SK-N-SH treated with all-trans-retinoic acid at 6 μM for 48 hours (cell line): ENCODE results near the gene TMEM128.
"Not testable (repeated sequence)": the region's sequence is repeated elsewhere in the genome, so short reads cannot be mapped to it uniquely, and the experiment has no call there.

Experiments
- ARNTL ChIP-seq: fragments of 450-650 bp; formaldehyde crosslinking; IDR thresholded peaks from 2 replicates; pipeline ENCODE4 v1.5.0; 2020; ENCODE audit warnings: low read depth, mild to moderate bottlenecking, moderate library complexity, borderline replicate concordance
- CREB5 ChIP-seq: fragments of 250-450 bp; sonication (Bioruptor Pico); IDR thresholded peaks from 2 replicates; pipeline ENCODE4 v1.5.1; 2020; ENCODE audit warnings: low read depth, mild to moderate bottlenecking, moderate library complexity
- CSDC2 ChIP-seq: fragments of 250-450 bp; sonication (Bioruptor Pico); IDR thresholded peaks from 2 replicates; pipeline ENCODE4 v1.5.0; 2020; ENCODE audit warnings: mild to moderate bottlenecking, moderate library complexity
- CSRNP3 ChIP-seq: fragments of 250-450 bp; sonication (Bioruptor Pico); IDR thresholded peaks from 2 replicates; pipeline ENCODE4 v1.5.1; 2021; ENCODE audit warnings: mild to moderate bottlenecking, moderate library complexity
- GLIS3 ChIP-seq: fragments of 250-450 bp; sonication (Bioruptor Pico); IDR thresholded peaks from 2 replicates; pipeline ENCODE4 v1.5.0; 2020; ENCODE audit warnings: mild to moderate bottlenecking, moderate library complexity
- PATZ1 ChIP-seq: fragments of 250-450 bp; sonication (Bioruptor Pico); IDR thresholded peaks from 2 replicates; pipeline ENCODE4 v1.8.0; 2020; ENCODE audit warnings: mild to moderate bottlenecking, moderate library complexity, borderline replicate concordance
- POU6F1 ChIP-seq: fragments of 250-450 bp; sonication (Bioruptor Pico); IDR thresholded peaks from 2 replicates; pipeline ENCODE4 v1.8.0; 2021; ENCODE audit warnings: low read depth, mild to moderate bottlenecking, moderate library complexity, borderline replicate concordance
- RARB ChIP-seq: fragments of 250-450 bp; sonication (Bioruptor Pico); IDR thresholded peaks from 2 replicates; pipeline ENCODE4 v1.8.0; 2021; ENCODE audit warnings: mild to moderate bottlenecking, moderate library complexity
- SNAI2 ChIP-seq: fragments of 250-450 bp; sonication (Bioruptor Pico); IDR thresholded peaks from 2 replicates; pipeline ENCODE4 v1.5.0; 2020; ENCODE audit warnings: mild to moderate bottlenecking, moderate library complexity
- TSHZ2 ChIP-seq: fragments of 250-450 bp; sonication (Bioruptor Pico); IDR thresholded peaks from 2 replicates; pipeline ENCODE4 v1.5.0; 2020; ENCODE audit warnings: mild to moderate bottlenecking, moderate library complexity
- ZFP30 ChIP-seq: fragments of 450-650 bp; formaldehyde crosslinking; IDR thresholded peaks from 2 replicates; pipeline ENCODE4 v1.5.0; 2022; ENCODE audit warnings: mild to moderate bottlenecking, moderate library complexity
- ZNF565 ChIP-seq: fragments of 450-650 bp; formaldehyde crosslinking; conservative IDR thresholded peaks from 2 replicates; pipeline ENCODE4 v1.5.0; 2020; ENCODE audit warnings: low read depth, mild to moderate bottlenecking, moderate library complexity
- ZNF70 ChIP-seq: fragments of 450-650 bp; formaldehyde crosslinking; IDR thresholded peaks from 2 replicates; pipeline ENCODE4 v1.5.0; 2020; ENCODE audit warnings: mild to moderate bottlenecking, moderate library complexity

- TF ChIP-seq ARNTL; CSDC2 (CRISPR knock-in tag); PATZ1 (CRISPR knock-in tag); CSRNP3; CREB5 (CRISPR knock-in tag); RARB (CRISPR knock-in tag); ZFP30; TSHZ2 (CRISPR knock-in tag); ZNF565 (CRISPR knock-in tag); GLIS3 (CRISPR knock-in tag); SNAI2 (CRISPR knock-in tag); ZNF70 (CRISPR knock-in tag); POU6F1 (CRISPR knock-in tag): not testable (repeated sequence)
These were observed 9.7 kb upstream of the TMEM128 start for GRCh38 chr4:4257705-4258104.
